HG03457 (cell line): ENCODE measurements around the gene SPOCK1.

ENCODE experiments used
- ATAC-seq: cut with Tn5 transposase; IDR thresholded peaks from one replicate; pipeline ENCODE4 v1.9.1; 2021; ENCODE audit warnings: moderate number of reproducible peaks; ENCODE audit not compliant: unreplicated experiment

Gene SPOCK1

GRCh38 chr5:137446151-137446550 lies 53.0 kb downstream of the SPOCK1 start:
- no peak for ATAC-seq

GRCh38 chr5:137442660-137443059 lies 56.5 kb downstream of the SPOCK1 start:
- no peak for ATAC-seq

- no peak for ATAC-seq
Observed at GRCh38 chr5:137441476-137441875, 57.6 kb downstream of the SPOCK1 start.

GRCh38 chr5:137440795-137441194 lies 58.3 kb downstream of the SPOCK1 start:
- ATAC-seq: no peak

GRCh38 chr5:137439645-137440044 lies 59.5 kb downstream of the SPOCK1 start:
- no peak for ATAC-seq

- no peak for ATAC-seq
Observed at GRCh38 chr5:137438932-137439331, 60.2 kb downstream of the SPOCK1 start.

- ATAC-seq: no peak
Observed at GRCh38 chr5:137437774-137438173, 61.4 kb downstream of the SPOCK1 start.

- ATAC-seq: no peak
Observed at GRCh38 chr5:137433539-137433938, 65.6 kb downstream of the SPOCK1 start.

- ATAC-seq: no peak
Observed at GRCh38 chr5:137432376-137432775, 66.8 kb downstream of the SPOCK1 start.

GRCh38 chr5:137431051-137431450 lies 68.1 kb downstream of the SPOCK1 start:
- no peak for ATAC-seq

- ATAC-seq: no peak
Observed at GRCh38 chr5:137415231-137415681, 83.9 kb downstream of the SPOCK1 start.

GRCh38 chr5:137414112-137414755 lies 84.9 kb downstream of the SPOCK1 start:
- no peak for ATAC-seq

- no peak for ATAC-seq
Observed at GRCh38 chr5:137412136-137412535, 87.0 kb downstream of the SPOCK1 start.

- no peak for ATAC-seq
Observed at GRCh38 chr5:137410234-137411010, 88.7 kb downstream of the SPOCK1 start.

- ATAC-seq: no peak
Observed at GRCh38 chr5:137409736-137410135, 89.4 kb downstream of the SPOCK1 start.

GRCh38 chr5:137407090-137407489 lies 92.0 kb downstream of the SPOCK1 start:
- ATAC-seq: no peak

GRCh38 chr5:137405393-137405792 lies 93.7 kb downstream of the SPOCK1 start:
- ATAC-seq: no peak

GRCh38 chr5:137403869-137404268 lies 95.3 kb downstream of the SPOCK1 start:
- ATAC-seq: no peak

- no peak for ATAC-seq
Observed at GRCh38 chr5:137402436-137403187, 96.5 kb downstream of the SPOCK1 start.

- ATAC-seq: no peak
Observed at GRCh38 chr5:137401946-137402345, 97.2 kb downstream of the SPOCK1 start.

GRCh38 chr5:137400571-137400970 lies 98.6 kb downstream of the SPOCK1 start:
- ATAC-seq: no peak

GRCh38 chr5:137399911-137400310 lies 99.2 kb downstream of the SPOCK1 start:
- no peak for ATAC-seq
